WERI-Rb-1 (cell line): ENCODE results near the gene KCNH2.

ENCODE experiments used
- DNase-seq: peaks from one replicate; pipeline ENCODE4 v3.0.0-alpha.2; 2020
- H3K27ac ChIP-seq: fragments of 250-450 bp; sonication (Bioruptor Pico); 2 replicates; pipeline ENCODE4 v1.5.1; 2020; ENCODE audit warnings: mild to moderate bottlenecking, moderate library complexity
- H3K27me3 ChIP-seq: fragments of 250-450 bp; sonication (Bioruptor Pico); 2 replicates; pipeline ENCODE4 v1.5.1; 2021; ENCODE audit warnings: mild to moderate bottlenecking, low read depth, moderate library complexity; ENCODE audit not compliant: insufficient read depth, severe bottlenecking
- H3K36me3 ChIP-seq: fragments of 250-450 bp; sonication (Bioruptor Pico); 2 replicates; pipeline ENCODE4 v1.5.1; 2020; ENCODE audit warnings: mild to moderate bottlenecking, moderate library complexity
- H3K4me3 ChIP-seq: 2 replicates; pipeline ENCODE4 v1.5.1; 2011; ENCODE audit warnings: low read depth, mild to moderate bottlenecking, control low read depth, low read length
- H3K9me3 ChIP-seq: fragments of 250-450 bp; sonication (Bioruptor Pico); 2 replicates; pipeline ENCODE4 v1.5.1; 2021; ENCODE audit warnings: mild to moderate bottlenecking, moderate library complexity; ENCODE audit not compliant: severe bottlenecking
- CTCF ChIP-seq: IDR thresholded peaks from 2 replicates; pipeline ENCODE4 v1.5.1; 2011; ENCODE audit warnings: low read depth, mild to moderate bottlenecking, control low read depth, inconsistent platforms, low read length

Gene KCNH2

GRCh38 chr7:150976529-150977381, 1.4 kb downstream of the KCNH2 start:
- H3K27ac ChIP-seq = peak overlapping the region; percentile 64
- no peaks in the 10 kb centered on the region for H3K9me3 ChIP-seq

GRCh38 chr7:150975536-150976319, 2.4 kb downstream of the KCNH2 start:
- H3K4me3 ChIP-seq = 0 out of 2 replicates have a peak overlapping the region, but pooled peaks have one; percentile 49
- no peaks in the 10 kb centered on the region for H3K9me3 ChIP-seq
- no peak for DNase-seq
- no peak for TF ChIP-seq CTCF
- H3K27ac ChIP-seq = peak overlapping the region; percentile 59
- H3K27me3 ChIP-seq = no peaks in the 10 kb centered on the region
- peaks cover 19% of the 10 kb centered on the region for H3K36me3 ChIP-seq

More at GRCh38 chr7:150976529-150977381, 1.4 kb downstream of the KCNH2 start:
- peaks cover 19% of the 10 kb centered on the region for H3K36me3 ChIP-seq
- no peaks in the 10 kb centered on the region for H3K27me3 ChIP-seq
- DNase-seq = peak; percentile 75
- H3K4me3 ChIP-seq = peak overlapping the region; percentile 64
- no peak for TF ChIP-seq CTCF

GRCh38 chr7:150974468-150975391, 3.4 kb downstream of the KCNH2 start:
- peak; percentile 58 for DNase-seq
- Histone ChIP-seq H3K36me3 (peaks cover 19% of the 10 kb centered on the region), H3K27me3 (no peaks in the 10 kb centered on the region), H3K9me3 (no peaks in the 10 kb centered on the region), H3K27ac (peak overlapping the region; percentile 55), H3K4me3 (peak overlapping the region; percentile 49)
- peak; percentile 38 for TF ChIP-seq CTCF

GRCh38 chr7:150973571-150974451, 4.3 kb downstream of the KCNH2 start:
- peaks cover 19% of the 10 kb centered on the region for H3K36me3 ChIP-seq
- no peak for DNase-seq
- no peak overlapping the region for H3K27ac ChIP-seq
- H3K4me3 ChIP-seq = no peak overlapping the region
- TF ChIP-seq CTCF = no peak
- no peaks in the 10 kb centered on the region for H3K9me3 ChIP-seq
- H3K27me3 ChIP-seq = no peaks in the 10 kb centered on the region
